Ovary (tissue), 3 donors: Measurements from ENCODE around the gene CIB1.

Experiments used
- EP300 ChIP-seq: sonication (generic); formaldehyde crosslinking; IDR thresholded peaks from one replicate; pipeline ENCODE4 v1.6.1; 2017; ENCODE audit warnings: antibody characterized with exemption
- POLR2A ChIP-seq: fragments of 450-650 bp; IDR thresholded peaks from one replicate; pipeline ENCODE4 v1.6.1; 2017; ENCODE audit warnings: antibody characterized with exemption, mild to moderate bottlenecking, moderate library complexity
- TF ChIP-seq, protein P1 (sequence below), 3 donors: fragments of 450-650 bp in 2 of 3; fragments of 200-600 bp in 1 of 3; IDR thresholded peaks; one replicate each; pipeline versions ENCODE4 v1.5.1 to v1.8.0; 2016 to 2022; ENCODE audit warnings: antibody characterized with exemption in 3 of 3, mild to moderate bottlenecking in 1 of 3
- donor health status: DM: no; HTN: no; CAD: no.

DNA sequence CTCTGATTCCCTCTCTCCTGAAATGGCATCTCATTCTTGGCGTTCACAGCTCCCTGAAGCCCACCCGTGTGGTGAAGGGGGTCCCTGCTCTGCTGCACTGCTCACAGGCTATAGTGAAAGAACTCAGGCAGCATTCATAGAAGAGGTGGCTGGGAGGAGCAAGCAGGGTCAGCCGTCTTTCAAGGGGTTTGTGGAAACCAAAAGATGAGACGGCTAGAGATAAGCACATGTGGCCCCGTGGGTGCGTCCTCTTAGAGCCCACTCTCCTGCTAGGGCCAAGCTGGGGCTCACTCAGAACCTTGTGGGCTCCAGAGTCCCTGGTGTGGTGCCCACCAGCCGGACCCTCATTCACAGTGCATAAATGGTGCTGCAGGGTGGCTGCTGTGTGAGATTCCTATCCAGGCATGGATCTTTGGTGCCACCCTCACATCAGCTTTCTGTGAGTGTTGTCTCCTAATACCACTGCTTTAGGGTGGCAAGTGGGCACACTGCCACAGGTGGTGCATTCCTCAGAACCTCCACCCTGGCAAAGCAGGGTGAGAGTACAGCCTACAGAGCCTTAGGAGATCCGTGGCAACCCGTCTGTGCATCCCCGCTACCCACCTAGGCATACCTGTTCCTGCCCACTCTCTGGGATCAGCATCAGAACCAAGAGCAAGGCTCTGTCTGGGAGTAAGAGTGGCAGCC is 43.8 kb downstream of the CIB1 start:
- TF ChIP-seq, protein P1, sequence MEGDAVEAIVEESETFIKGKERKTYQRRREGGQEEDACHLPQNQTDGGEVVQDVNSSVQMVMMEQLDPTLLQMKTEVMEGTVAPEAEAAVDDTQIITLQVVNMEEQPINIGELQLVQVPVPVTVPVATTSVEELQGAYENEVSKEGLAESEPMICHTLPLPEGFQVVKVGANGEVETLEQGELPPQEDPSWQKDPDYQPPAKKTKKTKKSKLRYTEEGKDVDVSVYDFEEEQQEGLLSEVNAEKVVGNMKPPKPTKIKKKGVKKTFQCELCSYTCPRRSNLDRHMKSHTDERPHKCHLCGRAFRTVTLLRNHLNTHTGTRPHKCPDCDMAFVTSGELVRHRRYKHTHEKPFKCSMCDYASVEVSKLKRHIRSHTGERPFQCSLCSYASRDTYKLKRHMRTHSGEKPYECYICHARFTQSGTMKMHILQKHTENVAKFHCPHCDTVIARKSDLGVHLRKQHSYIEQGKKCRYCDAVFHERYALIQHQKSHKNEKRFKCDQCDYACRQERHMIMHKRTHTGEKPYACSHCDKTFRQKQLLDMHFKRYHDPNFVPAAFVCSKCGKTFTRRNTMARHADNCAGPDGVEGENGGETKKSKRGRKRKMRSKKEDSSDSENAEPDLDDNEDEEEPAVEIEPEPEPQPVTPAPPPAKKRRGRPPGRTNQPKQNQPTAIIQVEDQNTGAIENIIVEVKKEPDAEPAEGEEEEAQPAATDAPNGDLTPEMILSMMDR (IDR thresholded peaks at IDR 0.05) = no peak
- no peak for TF ChIP-seq POLR2A
- no peak for TF ChIP-seq EP300
